Bronchial epithelial cell (primary cell): ENCODE results near the gene PCF11. TPM values are rescaled to one million over a fixed set of nuclear protein-coding genes. Genes with fewer than 3 reads are reported as not detected.

Source experiments
- DNase-seq: peaks from one replicate; pipeline ENCODE4 v3.0.0-alpha.2; 2010; ENCODE audit warnings: low read depth
- FAIRE-seq: peaks from 2 replicates; lab custom pipeline; 2011; peaks lifted over from hg19 to GRCh38; lab: Jason Lieb, UNC
- H3K27me3 ChIP-seq: 2 replicates; pipeline ENCODE4 v1.5.1; 2011; ENCODE audit warnings: low read length; ENCODE audit not compliant: control insufficient read depth, insufficient read depth
- H3K36me3 ChIP-seq: 2 replicates; pipeline ENCODE4 v1.5.1; 2011; ENCODE audit warnings: low read length; ENCODE audit not compliant: control insufficient read depth, insufficient read depth
- H3K4me3 ChIP-seq: 2 replicates; pipeline ENCODE4 v1.5.1; 2011; ENCODE audit warnings: mild to moderate bottlenecking, low read depth, low read length, control low read depth
- CTCF ChIP-seq: IDR thresholded peaks from 2 replicates; pipeline ENCODE4 v1.5.1; 2011; ENCODE audit warnings: mild to moderate bottlenecking, moderate library complexity, low read length, control low read depth, inconsistent platforms; ENCODE audit not compliant: insufficient read depth, severe bottlenecking
- total RNA-seq: library from RNA; depleted of rRNA; stranded (reverse); fragments of >200 nt; gene quantifications from 2 replicates; pipeline ENCODE4 v1.2.1, GENCODE V29; 2014

Gene PCF11
- total RNA-seq, 1 donor from 2014 or later = 26.1 TPM

DNA sequence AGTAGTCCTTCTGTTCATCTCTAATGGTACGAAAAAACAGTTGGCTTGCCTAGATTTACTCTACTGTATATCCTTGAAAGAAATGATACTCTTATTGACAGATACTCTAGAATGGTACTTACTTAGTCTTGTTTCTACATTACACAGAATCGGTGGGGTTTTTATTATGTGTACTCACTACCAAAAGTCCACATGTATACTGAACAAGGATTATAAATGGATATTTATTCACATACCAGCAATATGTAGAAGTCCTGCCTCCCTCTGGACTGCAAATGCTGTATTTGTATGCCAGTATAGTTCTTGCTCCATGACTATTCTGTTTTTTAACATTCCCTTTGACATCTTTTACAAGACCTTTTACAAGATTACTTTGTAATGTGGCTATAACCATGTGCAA is 13.9 kb downstream of the PCF11 start:
- FAIRE-seq = no peak

GRCh38 chr11:83172551-83172950 is 15.6 kb downstream of the PCF11 start:
- no peak for TF ChIP-seq CTCF
- no peak overlapping the region for H3K4me3 ChIP-seq
- H3K36me3 ChIP-seq = peaks cover 18% of the 10 kb centered on the region
- FAIRE-seq (no peak), DNase-seq (no peak)
- no peaks in the 10 kb centered on the region for H3K27me3 ChIP-seq

More for the DNA sequence above, 13.9 kb downstream of the PCF11 start:
- H3K4me3 ChIP-seq = no peak overlapping the region
- H3K27me3 ChIP-seq = no peaks in the 10 kb centered on the region
- DNase-seq = no peak
- H3K36me3 ChIP-seq = peaks cover 18% of the 10 kb centered on the region
- TF ChIP-seq CTCF = no peak

- FAIRE-seq (no peak), DNase-seq (no peak)
- Histone ChIP-seq H3K36me3 (peaks cover 11% of the 10 kb centered on the region), H3K4me3 (no peak overlapping the region), H3K27me3 (no peaks in the 10 kb centered on the region)
- no peak for TF ChIP-seq CTCF
These were observed 17.1 kb downstream of the PCF11 start for GRCh38 chr11:83174008-83174407.

DNA sequence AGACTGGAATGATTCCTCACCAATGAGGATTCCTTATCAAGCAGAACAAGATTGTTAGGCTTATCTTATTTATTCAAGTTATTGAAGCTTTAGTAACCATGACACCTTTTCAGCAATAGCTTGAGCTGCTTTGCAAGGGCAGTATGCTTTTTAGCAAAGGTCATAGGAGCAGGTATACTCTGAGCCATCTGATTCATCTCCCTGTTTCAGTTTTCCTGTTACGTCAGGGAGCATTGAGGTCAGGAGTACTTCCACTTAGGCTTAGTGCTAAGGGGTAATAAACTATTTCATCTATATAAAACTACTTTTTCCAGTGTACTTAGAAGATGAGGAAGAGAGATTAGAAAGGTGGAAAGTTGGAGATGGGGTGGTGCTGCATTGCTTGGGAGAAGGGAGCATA is 18.9 kb downstream of the PCF11 start:
- FAIRE-seq (no peak), DNase-seq (no peak)
- H3K27me3 ChIP-seq = no peaks in the 10 kb centered on the region
- no peak overlapping the region for H3K4me3 ChIP-seq
- H3K36me3 ChIP-seq = peaks cover 9% of the 10 kb centered on the region
- no peak for TF ChIP-seq CTCF

- DNase-seq (no peak), FAIRE-seq (no peak)
- no peak for TF ChIP-seq CTCF
- H3K27me3 ChIP-seq = no peaks in the 10 kb centered on the region
- no peak overlapping the region for H3K4me3 ChIP-seq
- peaks cover 7% of the 10 kb centered on the region for H3K36me3 ChIP-seq
These were observed 24.9 kb downstream of the PCF11 start for GRCh38 chr11:83181815-83182214.

DNA sequence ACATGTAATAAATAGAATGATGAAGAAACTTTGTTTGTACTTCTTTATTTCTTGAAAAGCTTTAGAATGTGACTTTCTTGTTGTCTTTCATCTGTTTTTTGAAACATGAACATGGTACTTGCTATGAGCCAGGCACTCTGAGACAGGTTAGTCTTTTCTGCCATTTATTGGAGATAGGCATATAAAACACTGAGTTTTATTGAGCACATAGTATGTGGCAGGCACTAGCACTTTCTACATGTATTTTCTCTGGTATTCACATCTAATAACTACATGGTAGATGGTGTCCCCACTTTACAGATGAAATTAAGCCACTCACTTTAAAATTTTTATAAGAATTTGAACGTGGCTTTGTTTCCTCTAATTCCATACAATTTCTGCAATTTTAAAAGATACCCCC is 28.8 kb downstream of the PCF11 start:
- TF ChIP-seq CTCF = no peak
- Histone ChIP-seq H3K36me3 (peaks cover 5% of the 10 kb centered on the region), H3K27me3 (no peaks in the 10 kb centered on the region), H3K4me3 (no peak overlapping the region)
- no peak for FAIRE-seq
- no peak for DNase-seq
